Neural crest cell (in vitro differentiated cells): ENCODE results near the gene PNCK. TPM values are rescaled to one million over a fixed set of nuclear protein-coding genes. Genes with fewer than 3 reads are reported as not detected.
"Not testable (repeated sequence)": the region's sequence is repeated elsewhere in the genome, so short reads cannot be mapped to it uniquely, and the experiment has no call there.

ENCODE experiments used
- DNase-seq: peaks from one replicate; pipeline ENCODE4 v3.0.0; 2021; ENCODE audit warnings: low read depth, mixed read lengths, low spot score
- H3K27ac Mint-ChIP-seq: one replicate; pipeline ENCODE4 v1.8.0; 2021; ENCODE audit warnings: mild to moderate bottlenecking, mixed read lengths; ENCODE audit not compliant: unreplicated experiment
- H3K27me3 Mint-ChIP-seq: 2 replicates; pipeline ENCODE4 v1.8.0; 2021; ENCODE audit warnings: low read depth, mild to moderate bottlenecking, mixed read lengths
- H3K36me3 Mint-ChIP-seq: 2 replicates; pipeline ENCODE4 v1.8.0; 2021; ENCODE audit warnings: low read depth, mild to moderate bottlenecking, mixed read lengths
- H3K4me1 Mint-ChIP-seq: 2 replicates; pipeline ENCODE4 v1.8.0; 2021; ENCODE audit warnings: mixed read lengths
- H3K4me3 Mint-ChIP-seq: one replicate; pipeline ENCODE4 v1.8.0; 2021; ENCODE audit warnings: mild to moderate bottlenecking, mixed read lengths
- H3K9me3 Mint-ChIP-seq: 2 replicates; pipeline ENCODE4 v1.8.0; 2021; ENCODE audit warnings: mixed read lengths
- total RNA-seq: library from RNA; stranded (reverse); gene quantifications from 2 replicates; pipeline ENCODE4 v1.2.1, GENCODE V29; 2021
- TF ChIP-seq, protein P1 (sequence below): fragments of 200-600 bp; sonication (generic); conservative IDR thresholded peaks from 2 replicates; pipeline ENCODE4 v1.5.0; 2021; ENCODE audit warnings: antibody characterized with exemption, mild to moderate bottlenecking

Gene PNCK
- total RNA-seq, 1 donor from 2014 or later = 9.4 TPM

DNA sequence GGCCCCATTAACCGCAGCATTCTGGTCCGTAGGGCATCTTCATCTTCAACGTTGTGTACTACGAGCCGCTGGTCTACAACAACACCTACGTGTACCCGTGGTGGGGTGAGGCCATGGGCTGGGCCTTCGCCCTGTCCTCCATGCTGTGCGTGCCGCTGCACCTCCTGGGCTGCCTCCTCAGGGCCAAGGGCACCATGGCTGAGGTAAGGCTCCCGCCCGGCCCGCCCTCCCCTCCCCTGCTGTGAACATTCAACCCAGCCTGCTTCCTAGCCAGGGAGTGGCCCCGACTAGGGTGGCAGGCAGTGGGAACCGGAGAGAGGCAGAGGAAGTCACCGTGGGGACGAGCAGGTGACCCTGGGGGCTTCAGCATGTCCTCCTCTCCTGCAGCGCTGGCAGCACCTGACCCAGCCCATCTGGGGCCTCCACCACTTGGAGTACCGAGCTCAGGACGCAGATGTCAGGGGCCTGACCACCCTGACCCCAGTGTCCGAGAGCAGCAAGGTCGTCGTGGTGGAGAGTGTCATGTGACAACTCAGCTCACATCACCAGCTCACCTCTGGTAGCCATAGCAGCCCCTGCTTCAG, 21.2 kb upstream of the PNCK start:
- peaks cover 5% of the 10 kb centered on the region for H3K36me3 Mint-ChIP-seq
- H3K4me1 Mint-ChIP-seq = peaks cover 6% of the 10 kb centered on the region
- H3K27me3 Mint-ChIP-seq = peaks cover 15% of the 10 kb centered on the region
- no peak for DNase-seq
- no peak overlapping the region for H3K4me3 Mint-ChIP-seq
- no peak overlapping the region for H3K27ac Mint-ChIP-seq
- no peaks in the 10 kb centered on the region for H3K9me3 Mint-ChIP-seq
- TF ChIP-seq, protein P1, sequence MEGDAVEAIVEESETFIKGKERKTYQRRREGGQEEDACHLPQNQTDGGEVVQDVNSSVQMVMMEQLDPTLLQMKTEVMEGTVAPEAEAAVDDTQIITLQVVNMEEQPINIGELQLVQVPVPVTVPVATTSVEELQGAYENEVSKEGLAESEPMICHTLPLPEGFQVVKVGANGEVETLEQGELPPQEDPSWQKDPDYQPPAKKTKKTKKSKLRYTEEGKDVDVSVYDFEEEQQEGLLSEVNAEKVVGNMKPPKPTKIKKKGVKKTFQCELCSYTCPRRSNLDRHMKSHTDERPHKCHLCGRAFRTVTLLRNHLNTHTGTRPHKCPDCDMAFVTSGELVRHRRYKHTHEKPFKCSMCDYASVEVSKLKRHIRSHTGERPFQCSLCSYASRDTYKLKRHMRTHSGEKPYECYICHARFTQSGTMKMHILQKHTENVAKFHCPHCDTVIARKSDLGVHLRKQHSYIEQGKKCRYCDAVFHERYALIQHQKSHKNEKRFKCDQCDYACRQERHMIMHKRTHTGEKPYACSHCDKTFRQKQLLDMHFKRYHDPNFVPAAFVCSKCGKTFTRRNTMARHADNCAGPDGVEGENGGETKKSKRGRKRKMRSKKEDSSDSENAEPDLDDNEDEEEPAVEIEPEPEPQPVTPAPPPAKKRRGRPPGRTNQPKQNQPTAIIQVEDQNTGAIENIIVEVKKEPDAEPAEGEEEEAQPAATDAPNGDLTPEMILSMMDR = no peak

DNA sequence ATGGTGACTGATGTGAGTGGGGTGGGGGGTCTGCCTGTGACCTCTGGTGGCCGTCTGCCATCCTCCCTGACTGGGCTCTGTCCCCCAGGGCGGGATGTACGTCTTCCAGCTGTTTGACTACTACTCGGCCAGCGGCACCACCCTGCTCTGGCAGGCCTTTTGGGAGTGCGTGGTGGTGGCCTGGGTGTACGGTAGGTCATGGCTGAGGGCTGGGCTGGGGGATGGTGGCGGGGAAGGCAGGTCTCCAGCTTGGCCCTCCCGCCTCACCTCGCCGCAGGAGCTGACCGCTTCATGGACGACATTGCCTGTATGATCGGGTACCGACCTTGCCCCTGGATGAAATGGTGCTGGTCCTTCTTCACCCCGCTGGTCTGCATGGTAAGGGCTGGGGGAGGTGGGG, 20.6 kb upstream of the PNCK start:
- not testable (repeated sequence) for H3K4me1 Mint-ChIP-seq, H3K27ac Mint-ChIP-seq, DNase-seq, H3K36me3 Mint-ChIP-seq, H3K9me3 Mint-ChIP-seq
- Mint-ChIP-seq H3K27me3 (peaks cover 17% of the 10 kb centered on the region), H3K4me3 (peak overlapping the region; percentile 67)

DNA sequence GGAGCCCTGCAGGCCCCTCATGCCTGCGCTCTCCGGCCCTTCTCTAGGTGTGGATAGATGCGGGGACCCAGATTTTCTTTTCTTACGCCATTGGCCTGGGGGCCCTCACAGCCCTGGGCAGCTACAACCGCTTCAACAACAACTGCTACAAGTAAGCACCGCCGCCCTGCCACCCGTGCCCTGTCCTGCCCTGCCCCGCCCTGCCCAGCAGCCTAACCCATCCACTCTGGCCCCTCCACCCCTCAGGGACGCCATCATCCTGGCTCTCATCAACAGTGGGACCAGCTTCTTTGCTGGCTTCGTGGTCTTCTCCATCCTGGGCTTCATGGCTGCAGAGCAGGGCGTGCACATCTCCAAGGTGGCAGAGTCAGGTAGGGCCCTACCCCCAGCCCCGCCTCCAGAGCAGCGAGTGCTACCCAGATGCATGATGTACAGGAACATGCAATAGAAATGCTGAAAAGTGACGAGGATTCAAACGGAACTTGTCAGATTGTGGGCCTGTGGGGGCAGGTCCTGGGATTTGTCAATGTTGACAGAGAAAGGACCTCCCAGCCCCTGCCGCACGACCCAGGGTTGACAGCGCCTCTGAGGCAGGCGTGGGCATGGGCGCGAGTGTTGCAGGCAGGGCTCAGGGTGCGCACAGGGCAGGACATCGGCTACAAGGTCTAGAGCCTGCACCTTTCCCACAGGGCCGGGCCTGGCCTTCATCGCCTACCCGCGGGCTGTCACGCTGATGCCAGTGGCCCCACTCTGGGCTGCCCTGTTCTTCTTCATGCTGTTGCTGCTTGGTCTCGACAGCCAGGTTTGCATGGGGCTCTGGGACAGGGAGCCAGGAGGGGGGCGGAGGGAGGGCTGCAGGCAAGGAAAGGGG, 19.8 kb upstream of the PNCK start:
- Mint-ChIP-seq H3K27me3 (peaks cover 13% of the 10 kb centered on the region), H3K4me1 (peaks cover 6% of the 10 kb centered on the region), H3K27ac (no peak overlapping the region), H3K4me3 (peak overlapping the region; percentile 62), H3K36me3 (peaks cover 5% of the 10 kb centered on the region), H3K9me3 (no peaks in the 10 kb centered on the region)
- TF ChIP-seq, protein P1 = no peak
- no peak for DNase-seq

DNA sequence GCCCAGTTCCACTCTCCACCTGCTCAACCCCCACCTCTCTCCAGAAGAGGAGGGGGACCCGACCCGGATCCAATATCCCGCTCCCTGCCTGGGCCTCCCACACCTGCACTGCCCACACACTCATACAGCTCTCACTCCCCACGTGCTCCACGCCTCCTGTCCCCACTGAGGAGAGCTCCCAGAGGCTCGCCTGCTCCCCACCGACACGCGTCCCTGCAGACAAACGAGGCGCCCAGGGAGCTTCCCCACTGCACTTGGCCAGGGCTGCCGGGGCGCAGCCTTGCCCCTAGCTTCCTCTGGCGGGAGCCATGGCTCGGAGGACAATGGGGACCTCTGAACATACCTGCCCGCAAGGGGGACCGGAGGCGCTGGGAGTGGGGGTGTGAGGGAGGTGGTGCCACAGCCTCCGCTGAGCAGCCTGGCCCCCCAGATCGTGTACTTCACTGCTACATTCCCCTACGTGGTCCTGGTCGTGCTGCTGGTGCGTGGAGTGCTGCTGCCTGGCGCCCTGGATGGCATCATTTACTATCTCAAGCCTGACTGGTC, 19.1 kb upstream of the PNCK start:
- H3K27me3 Mint-ChIP-seq = peaks cover 9% of the 10 kb centered on the region
- no peak overlapping the region for H3K27ac Mint-ChIP-seq
- TF ChIP-seq, protein P1 = no peak
- no peaks in the 10 kb centered on the region for H3K9me3 Mint-ChIP-seq
- H3K4me1 Mint-ChIP-seq = peaks cover 6% of the 10 kb centered on the region
- peaks cover 2% of the 10 kb centered on the region for H3K36me3 Mint-ChIP-seq
- H3K4me3 Mint-ChIP-seq = peak overlapping the region; percentile 72
- no peak for DNase-seq

DNA sequence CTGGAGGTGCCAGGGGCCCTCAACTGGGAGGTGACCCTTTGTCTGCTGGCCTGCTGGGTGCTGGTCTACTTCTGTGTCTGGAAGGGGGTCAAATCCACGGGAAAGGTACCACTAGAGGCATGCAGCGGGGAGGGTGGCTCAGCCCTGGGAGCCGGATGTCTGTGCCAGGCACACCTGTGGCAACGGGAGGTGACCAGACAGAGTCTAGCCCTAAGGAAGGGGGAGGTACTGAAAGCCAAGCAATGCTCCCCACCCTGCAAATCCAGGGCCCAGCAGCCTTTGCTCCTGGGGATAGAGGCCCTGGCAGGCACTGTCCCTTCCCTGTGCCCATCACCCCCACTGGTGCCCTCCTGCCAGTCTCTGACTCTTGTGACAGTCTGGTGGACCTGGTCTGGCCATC, 18.4 kb upstream of the PNCK start:
- H3K36me3 Mint-ChIP-seq = no peaks in the 10 kb centered on the region
- TF ChIP-seq, protein P1 = no peak
- no peaks in the 10 kb centered on the region for H3K9me3 Mint-ChIP-seq
- no peak overlapping the region for H3K27ac Mint-ChIP-seq
- H3K27me3 Mint-ChIP-seq = peaks cover 6% of the 10 kb centered on the region
- peaks cover under 1% of the 10 kb centered on the region for H3K4me1 Mint-ChIP-seq
- no peak for DNase-seq
- H3K4me3 Mint-ChIP-seq = peak overlapping the region; percentile 72

DNA sequence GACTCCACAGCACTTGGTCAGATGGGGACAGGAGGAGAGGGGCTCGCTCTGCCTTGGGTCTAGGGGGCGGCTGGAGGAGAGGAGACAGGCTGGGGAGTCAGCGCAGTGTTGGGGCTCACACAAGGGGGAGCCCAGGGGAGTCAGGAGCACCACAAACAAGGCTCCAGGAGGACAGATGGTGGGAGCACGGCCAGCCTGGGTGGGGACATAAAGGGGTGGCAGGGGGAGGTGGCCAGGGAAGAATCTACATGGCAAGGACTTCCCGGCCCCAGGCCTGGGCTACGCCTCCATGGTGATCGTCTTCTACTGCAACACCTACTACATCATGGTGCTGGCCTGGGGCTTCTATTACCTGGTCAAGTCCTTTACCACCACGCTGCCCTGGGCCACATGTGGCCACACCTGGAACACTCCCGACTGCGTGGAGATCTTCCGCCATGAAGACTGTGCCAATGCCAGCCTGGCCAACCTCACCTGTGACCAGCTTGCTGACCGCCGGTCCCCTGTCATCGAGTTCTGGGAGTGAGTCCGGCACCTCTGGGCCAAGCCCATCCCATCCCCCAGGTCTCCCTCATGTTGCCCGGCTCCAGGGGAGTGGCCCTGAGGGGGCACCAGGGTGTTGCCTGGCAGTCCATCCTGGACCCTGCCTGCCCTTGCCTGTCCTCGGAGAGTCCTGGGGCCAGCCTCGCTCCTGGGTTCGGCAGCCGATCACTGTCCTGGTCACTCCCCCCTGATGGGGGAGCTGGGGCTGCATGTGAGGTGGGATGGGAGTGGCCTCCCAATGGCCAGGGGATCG, 17.6 kb upstream of the PNCK start:
- not testable (repeated sequence) for H3K27me3 Mint-ChIP-seq, H3K4me1 Mint-ChIP-seq
- H3K4me3 Mint-ChIP-seq = peak overlapping the region; percentile 84

More for the DNA sequence above, 17.6 kb upstream of the PNCK start:
- not testable (repeated sequence) for H3K9me3 Mint-ChIP-seq, H3K27ac Mint-ChIP-seq, DNase-seq, H3K36me3 Mint-ChIP-seq
